GM23248 (cell line): ENCODE measurements around the gene KIF4B. TPM values are rescaled to one million over a fixed set of nuclear protein-coding genes. Genes with fewer than 3 reads are reported as not detected.
"Not testable (repeated sequence)": the region's sequence is repeated elsewhere in the genome, so short reads cannot be mapped to it uniquely, and the experiment has no call there.

Experiments used
- DNase-seq: peaks from one replicate; pipeline ENCODE4 v3.0.0-alpha.2; 2015
- H2AFZ ChIP-seq: fragments of 200-600 bp; sonication (generic); 2 replicates; pipeline ENCODE4 v1.6.1; 2016; ENCODE audit warnings: antibody characterized with exemption
- H3F3A ChIP-seq: fragments of 200-600 bp; sonication (generic); 2 replicates; pipeline ENCODE4 v1.6.1; 2016; ENCODE audit warnings: mild to moderate bottlenecking, antibody characterized with exemption, mixed run types; ENCODE audit not compliant: insufficient read depth
- H3K27ac ChIP-seq: fragments of 200-600 bp; sonication (generic); 2 replicates; pipeline ENCODE4 v1.5.1; 2016; ENCODE audit warnings: mild to moderate bottlenecking
- H3K27me3 ChIP-seq: fragments of 200-600 bp; sonication (generic); replicated peaks from 2 replicates; pipeline ENCODE4 v1.6.1; 2016; ENCODE audit warnings: mild to moderate bottlenecking; ENCODE audit not compliant: insufficient read depth
- H3K36me3 ChIP-seq: fragments of 200-600 bp; sonication (generic); 2 replicates; pipeline ENCODE4 v1.6.1; 2016; ENCODE audit warnings: low read depth, mild to moderate bottlenecking
- H3K4me1 ChIP-seq: fragments of 200-600 bp; sonication (generic); 2 replicates; pipeline ENCODE4 v1.6.1; 2016; ENCODE audit warnings: mild to moderate bottlenecking; ENCODE audit not compliant: insufficient read depth
- H3K4me2 ChIP-seq: fragments of 200-600 bp; sonication (generic); one replicate; pipeline ENCODE4 v1.6.1; 2016; ENCODE audit warnings: mild to moderate bottlenecking; ENCODE audit not compliant: unreplicated experiment
- H3K4me3 ChIP-seq: fragments of 200-600 bp; sonication (generic); 2 replicates; pipeline ENCODE4 v1.5.1; 2016; ENCODE audit warnings: mild to moderate bottlenecking
- H3K79me2 ChIP-seq: fragments of 200-600 bp; sonication (generic); 2 replicates; pipeline ENCODE4 v1.6.1; 2016; ENCODE audit warnings: mild to moderate bottlenecking; ENCODE audit not compliant: insufficient read depth
- H3K9ac ChIP-seq: fragments of 200-600 bp; sonication (generic); 2 replicates; pipeline ENCODE4 v1.6.1; 2016; ENCODE audit warnings: mild to moderate bottlenecking
- H3K9me2 ChIP-seq: fragments of 200-600 bp; sonication (generic); 2 replicates; pipeline ENCODE4 v1.6.1; 2016; ENCODE audit warnings: mixed run types, mild to moderate bottlenecking, moderate library complexity; ENCODE audit not compliant: insufficient read depth
- H3K9me3 ChIP-seq: fragments of 200-600 bp; sonication (generic); one replicate; pipeline ENCODE4 v1.6.1; 2017; ENCODE audit warnings: low read depth
- H4K20me1 ChIP-seq: fragments of 200-600 bp; sonication (generic); 2 replicates; pipeline ENCODE4 v1.6.0; 2016; ENCODE audit not compliant: insufficient read depth
- EZH2 ChIP-seq: fragments of 200-600 bp; sonication (generic); IDR thresholded peaks from 2 replicates; pipeline ENCODE4 v1.6.1; 2018; ENCODE audit warnings: antibody characterized with exemption, mild to moderate bottlenecking; ENCODE audit not compliant: insufficient read depth, poor library complexity, severe bottlenecking
- EZH2phosphoT487 ChIP-seq: fragments of 200-600 bp; sonication (generic); IDR thresholded peaks from 2 replicates; pipeline ENCODE4 v1.6.1; 2018; ENCODE audit warnings: antibody characterized with exemption, moderate library complexity, mild to moderate bottlenecking, low read depth; ENCODE audit not compliant: insufficient read depth
- WGBS, 2 experiments: methylation state at CpG; one replicate each; pipeline ENCODE4 v1.1.6; 2015 to 2017; ENCODE audit warnings: low lambda C conversion rate in 2 of 2, low coverage in 1 of 2; ENCODE audit errors: missing lambda C conversion rate in 2 of 2; 5-methylcytosine and 5-hydroxymethylcytosine counted together
- in situ Hi-C: fragments of 300-500 bp; cut with MboI; formaldehyde crosslinking; loops from 2 replicates; pipeline ENCODE4 v1.15.0; 2020
- polyA plus RNA-seq: library from polyadenylated mRNA; unstranded; fragments of >200 nt; fragmentation: Nextera tagmentation; extraction: Ambion mirVana; gene quantifications from 2 replicates; pipeline ENCODE4 v1.2.1, GENCODE V29; 2016
- total RNA-seq: library from RNA; depleted of rRNA; stranded (reverse); fragments of >200 nt; shearing (Covaris generic); gene quantifications from 2 replicates; pipeline ENCODE4 v1.2.3, GENCODE V29; 2014

Gene KIF4B
- total and polyA plus RNA-seq, 2 experiments from 2014 or later: not detected

DNA sequence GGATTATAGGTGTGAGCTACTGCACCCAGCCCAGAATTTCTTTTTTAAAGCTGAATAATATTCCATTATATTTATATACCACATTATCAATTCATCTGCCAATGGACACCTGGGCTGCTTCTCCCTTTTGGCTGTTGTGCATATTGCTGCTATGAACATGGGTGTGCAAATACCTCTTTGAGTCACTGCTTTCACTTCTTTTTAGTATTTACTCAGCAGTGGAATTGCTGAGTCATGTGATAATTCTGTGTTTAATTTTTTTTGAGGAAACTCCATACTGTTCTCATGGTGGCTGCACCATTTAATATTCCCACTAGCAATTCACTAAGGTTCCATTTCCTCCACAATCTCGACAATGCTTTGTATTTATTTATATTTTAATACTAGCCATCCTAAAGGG is 36.1 kb upstream of the KIF4B start:
- Histone ChIP-seq H3K4me2 (no peak overlapping the region), H2AFZ (no peak overlapping the region), H3F3A (no peaks in the 10 kb centered on the region), H4K20me1 (no peaks in the 10 kb centered on the region), H3K36me3 (no peaks in the 10 kb centered on the region), H3K9me3 (no peaks in the 10 kb centered on the region), H3K27me3 (no peaks in the 10 kb centered on the region), H3K9ac (no peak overlapping the region), H3K79me2 (no peaks in the 10 kb centered on the region), H3K27ac (no peak overlapping the region), H3K9me2 (no peaks in the 10 kb centered on the region), H3K4me3 (no peak overlapping the region), H3K4me1 (peaks cover 5% of the 10 kb centered on the region; the same call in 1 of the 2 replicates)
- TF ChIP-seq EZH2: no peak
- TF ChIP-seq EZH2phosphoT487: no peak
- peak; percentile 39 for DNase-seq
- 29 to 58% methylated on average over 1 of the region's 1 CpG for WGBS, 2 experiments
- in situ Hi-C loops: no loop called here

DNA sequence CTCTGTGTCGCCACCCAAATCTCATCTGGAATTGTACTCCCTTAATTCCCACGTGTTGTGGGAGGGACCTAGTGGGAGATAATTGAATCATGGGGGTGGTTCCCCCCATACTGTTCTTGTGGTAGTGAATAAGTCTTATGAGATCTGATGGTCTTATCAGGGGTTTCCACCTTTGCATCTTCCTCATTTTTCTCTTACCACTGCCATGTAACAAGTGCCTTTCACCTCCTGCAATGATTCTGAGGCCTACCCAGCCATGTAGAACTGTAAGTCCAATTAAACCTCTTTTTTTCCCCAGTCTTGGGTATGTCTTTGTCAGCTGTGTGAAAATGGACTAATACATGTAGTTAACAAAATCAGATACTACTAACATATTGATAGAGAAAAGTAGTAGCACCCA is 35.3 kb upstream of the KIF4B start:
- H3K36me3 ChIP-seq, H3K27ac ChIP-seq, DNase-seq, H3K9me3 ChIP-seq, H3K4me1 ChIP-seq, in situ Hi-C loops, H3K9me2 ChIP-seq, H3K4me3 ChIP-seq, H3K27me3 ChIP-seq, H3K9ac ChIP-seq, H3K79me2 ChIP-seq, H2AFZ ChIP-seq, H3K4me2 ChIP-seq, H4K20me1 ChIP-seq, H3F3A ChIP-seq: not testable (repeated sequence)
- WGBS, 2 experiments: 92 to 97% methylated on average over 2 of the region's 2 CpGs

GRCh38 chr5:154984946-154985516 is 28.5 kb upstream of the KIF4B start:
- H3K27ac ChIP-seq: no peak overlapping the region
- no peaks in the 10 kb centered on the region for H3K9me3 ChIP-seq
- H3K79me2 ChIP-seq: no peaks in the 10 kb centered on the region
- H3K9me2 ChIP-seq: no peaks in the 10 kb centered on the region
- TF ChIP-seq EZH2: no peak
- TF ChIP-seq EZH2phosphoT487: no peak
- no peaks in the 10 kb centered on the region for H3K4me1 ChIP-seq
- H3K4me3 ChIP-seq: no peak overlapping the region
- DNase-seq: no peak
- H3K36me3 ChIP-seq: no peaks in the 10 kb centered on the region
- WGBS, 2 experiments: 50 to 51% methylated on average over 8 of the region's 8 CpGs
- H3F3A ChIP-seq: no peaks in the 10 kb centered on the region
- H3K27me3 ChIP-seq: no peaks in the 10 kb centered on the region
- no peak overlapping the region for H3K9ac ChIP-seq
- in situ Hi-C loops: no loop called here
- no peaks in the 10 kb centered on the region for H4K20me1 ChIP-seq
- no peak overlapping the region for H2AFZ ChIP-seq
- no peak overlapping the region for H3K4me2 ChIP-seq

DNA sequence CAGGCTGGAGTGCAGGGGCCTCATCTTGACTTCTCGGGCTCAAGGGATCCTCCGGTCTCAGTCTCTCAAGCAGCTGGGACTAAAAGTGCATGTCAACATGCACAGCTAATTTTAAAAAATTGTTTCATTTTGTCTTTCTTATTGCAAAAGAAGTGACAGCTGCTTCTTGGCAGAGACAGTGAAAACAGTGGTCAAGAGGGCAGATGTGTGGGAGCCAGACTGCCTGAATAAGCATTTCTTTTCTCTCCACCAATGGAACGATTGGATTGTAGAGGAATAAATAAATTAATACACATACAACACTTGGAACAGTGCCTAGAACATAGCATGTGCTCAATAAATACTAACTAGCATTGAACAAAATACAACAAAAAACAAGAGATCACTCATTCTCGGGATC is 27.4 kb upstream of the KIF4B start:
- WGBS, 2 experiments: 48 to 53% methylated on average over 4 of the region's 4 CpGs
- no peaks in the 10 kb centered on the region for H3K27me3 ChIP-seq
- H3K4me2 ChIP-seq: no peak overlapping the region
- H2AFZ ChIP-seq: no peak overlapping the region
- H3K27ac ChIP-seq: no peak overlapping the region
- no peaks in the 10 kb centered on the region for H3F3A ChIP-seq
- TF ChIP-seq EZH2phosphoT487: no peak
- no peak for TF ChIP-seq EZH2
- no peaks in the 10 kb centered on the region for H3K9me3 ChIP-seq
- no peak overlapping the region for H3K9ac ChIP-seq
- no peaks in the 10 kb centered on the region for H3K36me3 ChIP-seq
- in situ Hi-C loops: no loop called here
- no peaks in the 10 kb centered on the region for H3K79me2 ChIP-seq
- no peak overlapping the region for H3K4me3 ChIP-seq
- H4K20me1 ChIP-seq: no peaks in the 10 kb centered on the region
- H3K9me2 ChIP-seq: no peaks in the 10 kb centered on the region
- no peak for DNase-seq
- H3K4me1 ChIP-seq: no peaks in the 10 kb centered on the region

DNA sequence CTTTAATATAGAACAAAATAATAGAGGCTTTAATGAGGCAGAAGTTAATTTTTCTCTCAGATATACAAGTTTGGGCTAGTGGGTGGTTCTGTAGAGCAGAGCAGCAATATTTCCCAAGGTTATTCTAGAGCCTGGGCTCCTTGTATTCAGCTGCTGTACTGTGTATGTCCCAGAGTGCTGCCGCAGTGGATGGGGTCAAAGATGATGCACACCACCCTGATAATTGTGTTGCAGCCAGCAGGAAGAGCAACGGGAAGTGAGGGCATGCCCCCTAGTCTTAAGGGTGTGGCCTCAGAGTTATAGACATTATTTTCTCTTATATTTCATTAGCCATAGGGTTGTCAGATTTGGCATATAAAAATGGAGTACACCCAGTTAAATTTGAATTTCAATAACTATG is 23.9 kb upstream of the KIF4B start:
- no peak for DNase-seq
- Histone ChIP-seq H4K20me1 (no peaks in the 10 kb centered on the region), H3K27ac (no peak overlapping the region), H3K79me2 (no peaks in the 10 kb centered on the region), H3K4me1 (no peaks in the 10 kb centered on the region), H3F3A (no peaks in the 10 kb centered on the region), H2AFZ (no peak overlapping the region), H3K36me3 (no peaks in the 10 kb centered on the region), H3K27me3 (0 out of 2 replicates have a peak, but pooled peaks cover 4% of the 10 kb centered on the region), H3K9ac (no peak overlapping the region), H3K9me3 (no peaks in the 10 kb centered on the region), H3K4me3 (no peak overlapping the region), H3K4me2 (no peak overlapping the region), H3K9me2 (no peaks in the 10 kb centered on the region)
- 21 to 27% methylated on average over 2 of the region's 2 CpGs for WGBS, 2 experiments
- in situ Hi-C loops: no loop called here
- TF ChIP-seq EZH2 (no peak), EZH2phosphoT487 (no peak)
